Measurements from ENCODE around the gene ZNF737. TPM values are rescaled to one million over a fixed set of nuclear protein-coding genes. Genes with fewer than 3 reads are reported as not detected.
"Not testable (repeated sequence)": the region's sequence is repeated elsewhere in the genome, so short reads cannot be mapped to it uniquely, and the experiment has no call there.

Gene ZNF737
- total RNA-seq = 2.3 TPM

DNA sequence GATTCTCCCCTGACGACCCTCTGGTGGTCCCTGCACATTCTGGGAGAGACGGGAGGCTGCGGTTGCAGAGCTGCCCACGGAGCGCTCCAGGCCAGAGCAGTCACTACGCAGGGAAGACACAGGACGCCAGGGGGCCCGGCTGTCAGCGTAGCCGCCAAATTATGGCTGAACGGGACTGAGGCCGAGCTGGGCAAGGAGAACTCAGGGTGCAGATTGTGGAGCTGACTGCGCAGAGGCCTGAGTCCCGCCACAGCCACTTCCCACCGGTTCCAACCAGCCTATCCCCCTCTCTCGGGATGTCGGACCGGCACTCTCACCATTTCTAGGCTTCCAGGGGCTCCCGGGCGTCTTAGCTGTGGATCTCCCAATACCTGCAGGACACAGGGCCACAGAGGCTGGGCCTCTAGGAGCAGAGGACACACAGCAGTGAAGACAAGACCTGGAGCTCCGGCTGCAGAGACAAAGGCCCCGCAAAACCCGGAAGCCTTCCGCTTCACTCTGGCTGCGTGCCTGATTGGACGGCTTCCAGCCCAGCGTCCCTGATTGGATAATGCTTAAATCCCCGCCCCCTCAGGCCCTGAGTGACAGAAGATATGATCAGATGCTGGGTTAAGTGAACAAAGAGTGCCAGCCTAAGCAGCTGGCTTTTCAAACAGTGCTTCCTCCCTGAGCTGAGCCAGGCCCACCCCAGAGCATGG is at the start of gene ZNF737:
ZNF737 (minus strand) TSS at position 461 of the 698 bp plus-strand sequence; CDS start at position 320, 141 bp downstream.
- peak; percentile 99 for ATAC-seq

GRCh38 chr19:20614971-20615370 is 49.4 kb upstream of the ZNF737 start:
- not testable (repeated sequence) for ATAC-seq

DNA sequence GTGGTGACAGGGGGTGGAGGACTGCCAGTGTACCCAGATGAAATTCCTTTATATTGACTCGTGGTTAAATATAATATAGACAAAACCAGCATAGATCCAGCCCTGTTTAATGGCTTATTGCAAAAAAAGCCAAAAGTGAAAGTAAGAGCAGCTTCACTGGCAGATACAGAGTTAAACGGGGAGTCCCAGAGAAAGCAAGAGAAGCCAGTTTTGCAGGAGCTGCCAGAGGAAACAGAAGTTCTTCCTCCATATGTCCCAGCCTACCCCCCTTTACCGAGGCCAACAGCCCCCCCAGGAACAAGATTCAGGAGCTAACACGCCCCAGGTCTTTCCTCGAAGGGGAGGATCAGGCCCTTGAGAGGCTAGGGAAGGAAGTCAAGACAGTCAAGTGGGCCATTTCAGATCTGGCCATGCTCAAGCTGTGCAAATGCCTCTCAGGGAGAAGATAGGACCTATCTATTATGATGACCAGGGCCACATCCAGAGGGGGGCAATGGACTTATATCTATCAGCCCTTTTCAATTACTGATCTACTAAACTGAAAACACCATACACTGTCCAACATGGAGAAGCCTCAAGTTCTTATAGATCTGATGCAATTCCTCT is 47.2 kb upstream of the ZNF737 start:
- ATAC-seq = no peak

DNA sequence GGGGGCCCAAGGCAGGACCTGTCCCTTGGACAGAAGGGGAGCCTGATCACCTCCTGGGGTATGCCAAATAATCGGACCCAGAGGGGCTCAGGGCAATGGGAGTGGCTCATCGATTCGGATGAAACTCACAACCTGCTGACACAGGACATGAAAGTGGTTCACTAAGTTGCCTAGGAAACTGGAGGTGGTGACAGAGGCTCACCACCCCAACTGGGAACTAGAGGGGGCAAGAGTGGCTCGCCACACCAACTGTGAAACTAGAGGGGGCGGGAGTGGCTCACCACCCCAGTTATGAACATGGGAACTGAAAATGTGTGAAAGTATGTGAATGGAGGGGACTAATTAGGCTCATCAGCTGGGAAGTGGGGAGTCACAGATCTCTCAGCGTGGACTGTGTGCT is 46.3 kb upstream of the ZNF737 start:
- ATAC-seq = no peak

DNA sequence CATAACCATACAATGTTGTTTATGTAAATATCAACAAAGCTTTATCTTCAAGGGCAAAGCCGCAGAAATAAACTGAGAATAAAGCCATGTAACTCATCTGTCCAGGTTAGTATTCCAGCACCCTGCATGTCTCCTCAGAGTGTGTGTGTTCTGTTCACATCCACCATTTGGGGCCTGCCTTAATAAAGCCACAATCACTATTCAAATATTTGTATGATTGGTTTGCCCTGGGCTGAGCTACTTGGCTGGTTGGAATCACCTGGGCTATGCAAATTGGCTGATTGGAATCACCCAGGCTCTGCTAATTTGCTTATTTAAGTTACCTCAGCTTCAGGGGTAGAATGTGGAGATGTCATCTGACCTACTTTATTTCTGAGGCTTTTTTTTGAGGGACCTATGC is 42.4 kb upstream of the ZNF737 start:
- ATAC-seq = no peak

GRCh38 chr19:20558571-20558970 is 7.0 kb downstream of the ZNF737 start:
- no peak for ATAC-seq

- no peak for ATAC-seq
Measured at GRCh38 chr19:20558011-20558410, 7.6 kb downstream of the ZNF737 start.

DNA sequence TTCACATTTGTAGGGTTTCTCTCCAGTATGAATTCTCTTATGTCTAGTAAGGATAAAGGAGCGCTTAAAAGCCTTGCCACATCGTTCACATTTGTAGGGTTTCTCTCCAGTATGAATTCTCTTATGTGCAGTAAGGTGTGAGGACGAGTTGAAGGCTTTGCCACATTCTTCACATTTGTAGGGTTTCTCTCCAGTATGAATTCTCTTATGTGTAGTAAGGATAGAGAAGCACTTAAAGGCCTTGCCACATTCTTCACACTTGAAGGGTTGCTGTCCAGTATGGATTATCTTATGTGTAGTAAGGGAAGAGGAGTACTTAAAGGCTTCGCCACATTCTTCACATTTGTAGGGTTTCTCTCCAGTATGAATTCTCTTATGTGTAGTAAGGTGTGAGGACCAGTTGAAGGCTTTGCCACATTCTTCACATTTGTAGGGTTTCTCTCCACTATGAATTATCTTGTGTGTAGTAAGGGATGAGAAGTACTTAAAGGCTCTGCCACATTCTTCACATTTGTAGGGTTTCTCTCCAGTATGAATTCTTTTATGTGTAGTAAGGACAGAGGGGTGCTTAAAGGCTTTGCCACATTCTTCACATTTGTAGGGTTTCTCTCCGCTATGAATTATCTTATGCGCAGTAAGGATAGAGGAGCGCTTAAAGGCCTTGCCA is 20.8 kb downstream of the ZNF737 start:
- ATAC-seq = not testable (repeated sequence)

DNA sequence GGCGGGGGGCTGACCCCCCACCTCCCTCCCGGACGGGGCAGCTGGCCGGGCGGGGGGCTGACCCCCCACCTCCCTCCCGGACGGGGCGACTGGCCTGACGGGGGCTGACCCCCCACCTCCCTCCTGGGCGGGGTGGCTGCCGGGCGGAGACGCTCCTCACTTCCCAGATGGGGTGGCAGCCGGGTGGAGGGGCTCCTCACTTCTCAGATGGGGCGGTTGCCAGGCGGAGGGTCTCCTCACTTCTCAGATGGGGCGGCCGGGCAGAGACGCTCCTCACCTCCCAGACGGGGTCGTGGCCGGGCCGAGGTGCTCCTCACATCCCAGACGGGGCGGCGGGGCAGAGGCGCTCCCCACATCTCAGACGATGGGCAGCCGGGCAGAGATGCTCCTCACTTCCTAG is 35.3 kb downstream of the ZNF737 start:
- ATAC-seq = not testable (repeated sequence)

- ATAC-seq = no peak
Measured at GRCh38 chr19:20513189-20513904, 52.2 kb downstream of the ZNF737 start.

GRCh38 chr19:20503476-20503875 is 62.1 kb downstream of the ZNF737 start:
- ATAC-seq = no peak

Other genes with a start within 250 kb of the ZNF737 start
- gene ZNF626, start 95.8 kb upstream of the ZNF737 start, total RNA-seq = 4.9 TPM
- gene ZNF66, start 210.5 kb upstream of the ZNF737 start, total RNA-seq = 2.4 TPM